Keratinocyte (primary cell): ENCODE results near the gene GRIN3A. TPM values are rescaled to one million over a fixed set of nuclear protein-coding genes. Genes with fewer than 3 reads are reported as not detected.

Source experiments
- DNase-seq: peaks from one replicate; pipeline ENCODE4 v3.0.0-alpha.2; 2011; ENCODE audit warnings: low read depth, missing footprints, low spot score
- FAIRE-seq: peaks from 2 replicates; lab custom pipeline; 2011; peaks lifted over from hg19 to GRCh38; lab: Jason Lieb, UNC
- H2AFZ ChIP-seq: 2 replicates; pipeline ENCODE4 v1.6.0; 2012; ENCODE audit warnings: low read length, control low read depth, inconsistent platforms; ENCODE audit not compliant: control insufficient read depth
- H3K27ac ChIP-seq: 2 replicates; pipeline ENCODE4 v1.5.1; 2011; ENCODE audit warnings: low read length; ENCODE audit not compliant: control insufficient read depth, insufficient read depth
- H3K27me3 ChIP-seq: 3 replicates; pipeline ENCODE4 v1.6.0; 2011; ENCODE audit warnings: low read length; ENCODE audit not compliant: control insufficient read depth, insufficient read depth; ENCODE audit errors: extremely low read depth
- H3K36me3 ChIP-seq, 2 experiments: 2 replicates in 1 of 2; 3 replicates in 1 of 2; pipeline ENCODE4 v1.5.1; 2011; ENCODE audit warnings: low read length in 2 of 2, mild to moderate bottlenecking in 1 of 2; ENCODE audit not compliant: control insufficient read depth in 2 of 2, insufficient read depth in 2 of 2; ENCODE audit errors: extremely low read depth in 1 of 2
- H3K4me1 ChIP-seq: 3 replicates; pipeline ENCODE4 v1.5.1; 2011; ENCODE audit warnings: low read length; ENCODE audit not compliant: control insufficient read depth, insufficient read depth; ENCODE audit errors: extremely low read depth
- H3K4me2 ChIP-seq: 3 replicates; pipeline ENCODE4 v1.6.0; 2011; ENCODE audit warnings: low read depth, low read length; ENCODE audit not compliant: control insufficient read depth, insufficient read depth; ENCODE audit errors: extremely low read depth
- H3K4me3 ChIP-seq, 3 experiments: fragments of 200-600 bp in 1 of 3; sonication (generic) in 1 of 3; 2 replicates in 2 of 3; 3 replicates in 1 of 3; pipeline ENCODE4 v1.5.1; 2011 to 2016; ENCODE audit warnings: low read length in 3 of 3, mild to moderate bottlenecking in 3 of 3, control low read depth in 2 of 3, inconsistent platforms in 1 of 3, low read depth in 1 of 3, mixed read lengths in 1 of 3, mixed run types in 1 of 3, moderate library complexity in 1 of 3; ENCODE audit not compliant: control insufficient read depth in 2 of 3, insufficient read depth in 2 of 3; ENCODE audit errors: extremely low read depth in 1 of 3
- H3K79me2 ChIP-seq: 2 replicates; pipeline ENCODE4 v1.6.0; 2012; ENCODE audit warnings: low read length; ENCODE audit not compliant: control insufficient read depth, insufficient read depth
- H3K9ac ChIP-seq: 3 replicates; pipeline ENCODE4 v1.6.0; 2011; ENCODE audit warnings: low read length; ENCODE audit not compliant: control insufficient read depth, insufficient read depth; ENCODE audit errors: extremely low read depth
- H3K9me1 ChIP-seq: 3 replicates; pipeline ENCODE4 v1.6.0; 2011; ENCODE audit warnings: low read length; ENCODE audit not compliant: control insufficient read depth, insufficient read depth; ENCODE audit errors: extremely low read depth
- H3K9me3 ChIP-seq: 2 replicates; pipeline ENCODE4 v1.5.1; 2012; ENCODE audit warnings: low read depth, low read length; ENCODE audit not compliant: control insufficient read depth
- H4K20me1 ChIP-seq: 3 replicates; pipeline ENCODE4 v1.6.0; 2011; ENCODE audit warnings: low read length; ENCODE audit not compliant: control insufficient read depth, insufficient read depth; ENCODE audit errors: extremely low read depth
- EZH2 ChIP-seq: IDR thresholded peaks from one replicate; pipeline ENCODE4 v1.6.1; 2012; ENCODE audit warnings: inconsistent platforms, mild to moderate bottlenecking, low read length, moderate library complexity
- dilution Hi-C: fragments of 300-500 bp; cut with MboI; formaldehyde crosslinking; loops from one replicate; pipeline ENCODE4 v1.7.0; 2020; ENCODE audit warnings: low sequenced_read_pairs; ENCODE audit not compliant: extremely low pct_ligation_motif_present
- polyA plus RNA-seq, 5 experiments: library from polyadenylated mRNA; depleted of rRNA in 3 of 5; stranded (reverse) in 3 of 5; stranded (forward) in 1 of 5; unstranded in 1 of 5; fragments of >200 nt; gene quantifications; 1 replicate in 1 of 5; 2 replicates in 3 of 5; 3 replicates in 1 of 5; pipeline versions ENCODE4 v1.2.1 to v1.2.3, GENCODE V29; 2011 to 2012; ENCODE audit warnings: missing spikeins in 2 of 5, low read depth in 1 of 5, low replicate concordance in 1 of 5
- TF ChIP-seq, protein P1 (sequence below), 3 experiments: IDR thresholded peaks in 1 of 3; conservative IDR thresholded peaks in 1 of 3; optimal IDR thresholded peaks in 1 of 3; 2 replicates in 2 of 3; 3 replicates in 1 of 3; pipeline versions ENCODE3 to v1.5.1; 2011; ENCODE audit warnings: low read length in 3 of 3, mild to moderate bottlenecking in 3 of 3, moderate library complexity in 2 of 3, control low read depth in 1 of 3, inconsistent platforms in 1 of 3; ENCODE audit not compliant: insufficient read depth in 2 of 3; ENCODE audit errors: extremely low read depth in 1 of 3

Gene GRIN3A
- polyA plus RNA-seq, 1 donor (not counting 4 experiments of a cell fraction or from before 2014, with no cell fraction given): not detected

DNA sequence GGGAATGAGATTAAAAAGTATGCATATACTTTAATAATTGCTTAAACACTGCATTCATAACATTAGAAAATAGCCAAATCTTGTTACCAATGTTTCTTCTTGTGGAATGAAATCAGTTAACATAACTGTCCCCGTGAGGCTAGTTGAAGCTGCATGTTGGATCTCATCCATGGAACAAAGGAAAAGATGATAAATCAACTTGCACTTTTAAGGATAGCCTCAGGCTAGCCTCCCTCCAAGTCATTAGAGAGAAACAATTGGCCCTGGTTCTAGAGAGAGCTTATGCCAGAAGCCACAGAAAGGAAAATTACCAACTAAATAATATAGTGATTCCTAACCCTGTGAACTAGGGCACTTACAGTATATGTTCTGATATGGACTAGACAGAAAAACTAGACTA is 66.9 kb downstream of the GRIN3A start:
- Histone ChIP-seq H3K27ac (no peak overlapping the region), H3K9me1 (no peaks in the 10 kb centered on the region), H3K4me3 (no peak overlapping the region), H4K20me1 (no peaks in the 10 kb centered on the region), H3K4me2 (no peak overlapping the region), H2AFZ (no peak overlapping the region), H3K79me2 (no peaks in the 10 kb centered on the region), H3K9ac (no peak overlapping the region), H3K9me3 (no peaks in the 10 kb centered on the region), H3K27me3 (no peaks in the 10 kb centered on the region), H3K4me1 (no peaks in the 10 kb centered on the region), H3K36me3 (no peaks in the 10 kb centered on the region)
- dilution Hi-C loops: no loop called here
- TF ChIP-seq, protein P1, sequence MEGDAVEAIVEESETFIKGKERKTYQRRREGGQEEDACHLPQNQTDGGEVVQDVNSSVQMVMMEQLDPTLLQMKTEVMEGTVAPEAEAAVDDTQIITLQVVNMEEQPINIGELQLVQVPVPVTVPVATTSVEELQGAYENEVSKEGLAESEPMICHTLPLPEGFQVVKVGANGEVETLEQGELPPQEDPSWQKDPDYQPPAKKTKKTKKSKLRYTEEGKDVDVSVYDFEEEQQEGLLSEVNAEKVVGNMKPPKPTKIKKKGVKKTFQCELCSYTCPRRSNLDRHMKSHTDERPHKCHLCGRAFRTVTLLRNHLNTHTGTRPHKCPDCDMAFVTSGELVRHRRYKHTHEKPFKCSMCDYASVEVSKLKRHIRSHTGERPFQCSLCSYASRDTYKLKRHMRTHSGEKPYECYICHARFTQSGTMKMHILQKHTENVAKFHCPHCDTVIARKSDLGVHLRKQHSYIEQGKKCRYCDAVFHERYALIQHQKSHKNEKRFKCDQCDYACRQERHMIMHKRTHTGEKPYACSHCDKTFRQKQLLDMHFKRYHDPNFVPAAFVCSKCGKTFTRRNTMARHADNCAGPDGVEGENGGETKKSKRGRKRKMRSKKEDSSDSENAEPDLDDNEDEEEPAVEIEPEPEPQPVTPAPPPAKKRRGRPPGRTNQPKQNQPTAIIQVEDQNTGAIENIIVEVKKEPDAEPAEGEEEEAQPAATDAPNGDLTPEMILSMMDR (optimal IDR thresholded peaks at IDR 0.05 in 1 of 3, IDR thresholded peaks at IDR 0.05 in 1 of 3, conservative IDR thresholded peaks at IDR 0.05 in 1 of 3; ENCODE audit: extremely low read depth in 1 of 3, insufficient read depth in 2 of 3, low read length in 3 of 3): no peak
- TF ChIP-seq EZH2: no peak
- FAIRE-seq (no peak), DNase-seq (no peak)

DNA sequence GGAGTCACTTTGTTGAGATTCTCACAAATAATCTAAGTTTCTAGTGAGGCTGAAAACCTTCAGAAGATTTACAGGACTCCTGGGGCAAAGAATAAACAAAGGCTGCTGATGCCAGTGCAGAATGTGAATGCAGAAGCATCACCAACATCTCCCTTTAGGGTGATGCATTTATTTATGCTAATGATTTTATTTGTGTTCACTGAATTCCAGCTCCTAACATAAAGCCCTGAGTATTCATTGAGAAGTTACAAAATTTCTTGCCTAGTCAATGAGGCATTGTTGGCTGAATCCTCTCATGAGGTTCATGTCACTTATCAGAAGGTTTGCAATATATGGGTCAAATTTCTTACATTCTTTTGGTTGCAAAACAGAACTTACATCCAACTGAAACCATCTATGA is 70.0 kb downstream of the GRIN3A start:
- Histone ChIP-seq H3K9ac (no peak overlapping the region), H4K20me1 (no peaks in the 10 kb centered on the region), H2AFZ (no peak overlapping the region), H3K27me3 (no peaks in the 10 kb centered on the region), H3K4me2 (no peak overlapping the region), H3K4me1 (no peaks in the 10 kb centered on the region), H3K4me3 (no peak overlapping the region), H3K36me3 (no peaks in the 10 kb centered on the region), H3K9me1 (no peaks in the 10 kb centered on the region), H3K27ac (no peak overlapping the region), H3K79me2 (no peaks in the 10 kb centered on the region), H3K9me3 (no peaks in the 10 kb centered on the region)
- dilution Hi-C loops: no loop called here
- TF ChIP-seq, protein P1 (optimal IDR thresholded peaks at IDR 0.05 in 1 of 3, IDR thresholded peaks at IDR 0.05 in 1 of 3, conservative IDR thresholded peaks at IDR 0.05 in 1 of 3; ENCODE audit: extremely low read depth in 1 of 3, insufficient read depth in 2 of 3, low read length in 3 of 3): no peak
- no peak for TF ChIP-seq EZH2
- DNase-seq (no peak), FAIRE-seq (no peak)
